PFSK-1 (cell line): Measurements from ENCODE around the gene NOL12.

Experiments used
- FOXP2 ChIP-seq: optimal IDR thresholded peaks from 2 replicates; pipeline ENCODE3; 2011; ENCODE audit warnings: borderline replicate concordance, control low read depth, inconsistent platforms; ENCODE audit not compliant: insufficient read depth; ENCODE audit errors: extremely low read length, extremely low read depth
- POLR2AphosphoS5 ChIP-seq: IDR thresholded peaks from 2 replicates; pipeline ENCODE4 v1.6.1; 2012; ENCODE audit warnings: low read depth, mild to moderate bottlenecking, control low read depth, low read length, moderate library complexity
- REST ChIP-seq, 2 experiments: IDR thresholded peaks; 2 replicates each; pipeline versions ENCODE4 v1.6.1 to v1.8.0; 2011 to 2012; ENCODE audit warnings: low read depth in 2 of 2, low read length in 2 of 2, control low read depth in 1 of 2, inconsistent platforms in 1 of 2, mild to moderate bottlenecking in 1 of 2, moderate library complexity in 1 of 2; ENCODE audit not compliant: insufficient read depth in 1 of 2
- SIN3A ChIP-seq: IDR thresholded peaks from 2 replicates; pipeline ENCODE4 v1.6.1; 2012; ENCODE audit warnings: mild to moderate bottlenecking, low read length, moderate library complexity, borderline replicate concordance; ENCODE audit not compliant: insufficient read depth
- TAF1 ChIP-seq: IDR thresholded peaks from 2 replicates; pipeline ENCODE4 v1.6.1; 2012; ENCODE audit warnings: low read length, control low read depth, borderline replicate concordance; ENCODE audit not compliant: insufficient read depth

The NOL12 gene

GRCh38 chr22:37709445-37709765, 23.3 kb downstream of the NOL12 start:
- no peak for TF ChIP-seq POLR2AphosphoS5
- no peak for TF ChIP-seq SIN3A
- TF ChIP-seq REST (IDR thresholded peaks at IDR 0.05; ENCODE audit: insufficient read depth in 1 of 2, low read depth in 2 of 2, low read length in 2 of 2) = no peak
- TF ChIP-seq TAF1 = no peak
- no peak for TF ChIP-seq FOXP2

- no peak for TF ChIP-seq REST (IDR thresholded peaks at IDR 0.05; ENCODE audit: insufficient read depth in 1 of 2, low read depth in 2 of 2, low read length in 2 of 2)
- TF ChIP-seq SIN3A = no peak
- no peak for TF ChIP-seq TAF1
These were observed 24.5 kb downstream of the NOL12 start for GRCh38 chr22:37710675-37711074.

- TF ChIP-seq REST (IDR thresholded peaks at IDR 0.05; ENCODE audit: insufficient read depth in 1 of 2, low read depth in 2 of 2, low read length in 2 of 2) (no peak), FOXP2 (no peak), POLR2AphosphoS5 (no peak), TAF1 (no peak), SIN3A (no peak)
These were observed 25.3 kb downstream of the NOL12 start for GRCh38 chr22:37711490-37711889.

- TF ChIP-seq POLR2AphosphoS5 = no peak
- no peak for TF ChIP-seq SIN3A
- no peak for TF ChIP-seq TAF1
- no peak for TF ChIP-seq REST (IDR thresholded peaks at IDR 0.05; ENCODE audit: insufficient read depth in 1 of 2, low read depth in 2 of 2, low read length in 2 of 2)
- TF ChIP-seq FOXP2 = no peak
These were observed 27.6 kb downstream of the NOL12 start for GRCh38 chr22:37713761-37714160.

- TF ChIP-seq POLR2AphosphoS5 (no peak), REST (IDR thresholded peaks at IDR 0.05; ENCODE audit: insufficient read depth in 1 of 2, low read depth in 2 of 2, low read length in 2 of 2) (no peak), SIN3A (no peak), FOXP2 (no peak), TAF1 (no peak)
These were observed 28.5 kb downstream of the NOL12 start for GRCh38 chr22:37714634-37715033.
